IMR-90 (cell line): ENCODE results near the gene ARID4B. TPM values are rescaled to one million over a fixed set of nuclear protein-coding genes. Genes with fewer than 3 reads are reported as not detected.

Source experiments
- ATAC-seq: fragments of 200-7000 bp; cut with Tn5 transposase; 2 replicates; pipeline ENCODE4 v1.9.1; 2020; ENCODE audit warnings: low read depth, mild to moderate bottlenecking, moderate library complexity
- BruUV-seq: library from RNA; stranded (reverse); fragments of 400-500 nt; replicated peaks from 2 replicates; lab custom pipeline; 2021; lab: Mats Ljungman, UMichigan
- CTCF ChIA-PET: fragments of 300-600 bp; formaldehyde crosslinking; extraction: SDS; loops from one replicate; lab custom pipeline; 2021; ENCODE audit warnings: antibody characterized with exemption; lab: Yijun Ruan, JAX
- POLR2A ChIA-PET: fragments of 300-600 bp; sonication (Branson Sonifier 250); formaldehyde crosslinking; loops from one replicate; lab custom pipeline; 2022; ENCODE audit warnings: antibody characterized with exemption; ENCODE audit not compliant: unreplicated experiment; lab: Charles Lee
- DNase-seq: peaks from one replicate; pipeline ENCODE4 v3.0.0; 2013
- H2AFZ ChIP-seq: replicated peaks from 2 replicates; pipeline ENCODE3; 2013; ENCODE audit warnings: low read length, mild to moderate bottlenecking; ENCODE audit not compliant: poor library complexity
- H2AK5ac ChIP-seq: 2 replicates; pipeline ENCODE4 v1.6.1; 2013; ENCODE audit warnings: low read depth, low read length, inconsistent platforms
- H2AK9ac ChIP-seq: replicated peaks from 2 replicates; pipeline ENCODE3; 2013; ENCODE audit warnings: mild to moderate bottlenecking, low read depth, low read length, moderate library complexity; ENCODE audit not compliant: poor library complexity
- H2BK120ac ChIP-seq: 2 replicates; pipeline ENCODE4 v1.6.1; 2013; ENCODE audit warnings: low read depth, low read length, inconsistent platforms
- H2BK15ac ChIP-seq: 3 replicates; pipeline ENCODE4 v1.6.1; 2013; ENCODE audit warnings: low read depth, low read length, inconsistent platforms
- H2BK20ac ChIP-seq: 2 replicates; pipeline ENCODE4 v1.6.1; 2013; ENCODE audit warnings: low read depth, mild to moderate bottlenecking, inconsistent platforms, low read length, moderate library complexity
- H2BK5ac ChIP-seq: 2 replicates; pipeline ENCODE4 v1.6.1; 2013; ENCODE audit warnings: mild to moderate bottlenecking, low read depth, low read length, inconsistent platforms; ENCODE audit not compliant: poor library complexity, severe bottlenecking
- H3K14ac ChIP-seq: replicated peaks from 2 replicates; pipeline ENCODE4 v1.6.1; 2013; ENCODE audit warnings: low read depth, low read length, inconsistent platforms
- H3K18ac ChIP-seq: 2 replicates; pipeline ENCODE4 v1.6.1; 2013; ENCODE audit warnings: low read depth, low read length, control low read depth
- H3K23ac ChIP-seq: 2 replicates; pipeline ENCODE4 v1.6.1; 2013; ENCODE audit warnings: low read depth, low read length, inconsistent platforms
- H3K27ac ChIP-seq: 2 replicates; pipeline ENCODE4 v1.5.1; 2013; ENCODE audit warnings: mild to moderate bottlenecking, control low read depth, low read length; ENCODE audit not compliant: insufficient read depth
- H3K27me3 ChIP-seq: 2 replicates; pipeline ENCODE4 v1.6.1; 2013; ENCODE audit warnings: low read length; ENCODE audit not compliant: control insufficient read depth, insufficient read depth
- H3K36me3 ChIP-seq: 2 replicates; pipeline ENCODE4 v1.6.1; 2013; ENCODE audit warnings: low read length, mixed read lengths; ENCODE audit not compliant: control insufficient read depth, insufficient read depth
- H3K4ac ChIP-seq: 2 replicates; pipeline ENCODE4 v1.6.1; 2013; ENCODE audit warnings: low read depth, low read length, inconsistent platforms
- H3K4me1 ChIP-seq: 2 replicates; pipeline ENCODE4 v1.6.1; 2013; ENCODE audit warnings: low read length, mixed read lengths; ENCODE audit not compliant: control insufficient read depth, insufficient read depth
- H3K4me2 ChIP-seq: 2 replicates; pipeline ENCODE4 v1.6.1; 2013; ENCODE audit warnings: low read depth, mild to moderate bottlenecking, control low read depth, low read length, moderate library complexity
- H3K4me3 ChIP-seq: 2 replicates; pipeline ENCODE4 v1.5.1; 2013; ENCODE audit warnings: low read depth, mild to moderate bottlenecking, control low read depth, low read length, moderate library complexity; ENCODE audit not compliant: insufficient read depth
- H3K56ac ChIP-seq: 2 replicates; pipeline ENCODE4 v1.6.1; 2013; ENCODE audit warnings: low read length, inconsistent platforms; ENCODE audit not compliant: insufficient read depth; ENCODE audit errors: extremely low read depth
- H3K79me1 ChIP-seq, 2 experiments: 2 replicates each; pipeline ENCODE4 v1.6.1; 2013; ENCODE audit warnings: low read length in 2 of 2, inconsistent platforms in 1 of 2, low read depth in 1 of 2
- H3K9ac ChIP-seq: 2 replicates; pipeline ENCODE4 v1.6.1; 2013; ENCODE audit warnings: low read depth, low read length, control low read depth
- H3K9me1 ChIP-seq: 2 replicates; pipeline ENCODE4 v1.6.1; 2013; ENCODE audit warnings: low read length, inconsistent platforms; ENCODE audit not compliant: insufficient read depth
- H3K9me3 ChIP-seq: 2 replicates; pipeline ENCODE4 v1.6.1; 2013; ENCODE audit warnings: low read length; ENCODE audit not compliant: control insufficient read depth, insufficient read depth
- H4K20me1 ChIP-seq: 2 replicates; pipeline ENCODE4 v1.6.1; 2013; ENCODE audit warnings: low read length, inconsistent platforms; ENCODE audit not compliant: insufficient read depth
- H4K5ac ChIP-seq: 2 replicates; pipeline ENCODE4 v1.6.1; 2013; ENCODE audit warnings: mild to moderate bottlenecking, low read depth, low read length, control low read depth
- H4K8ac ChIP-seq, 2 experiments: 2 replicates each; pipeline ENCODE4 v1.6.1; 2013; ENCODE audit warnings: low read depth in 2 of 2, low read length in 2 of 2, control low read depth in 1 of 2, inconsistent platforms in 1 of 2
- H4K91ac ChIP-seq: 2 replicates; pipeline ENCODE4 v1.6.1; 2013; ENCODE audit warnings: low read depth, low read length, inconsistent platforms; ENCODE audit not compliant: insufficient read depth
- BHLHE40 ChIP-seq: fragments of 150-350 bp; IDR thresholded peaks from 2 replicates; pipeline ENCODE4 v1.6.1; 2016; ENCODE audit warnings: mild to moderate bottlenecking, low read depth, low read length
- CTCF ChIP-seq: conservative IDR thresholded peaks from 2 replicates; pipeline ENCODE4 v1.5.1; 2012; ENCODE audit warnings: mild to moderate bottlenecking, low read depth, low read length, improper control_type of control experiment
- ELK1 ChIP-seq: fragments of 150-350 bp; IDR thresholded peaks from 2 replicates; pipeline ENCODE4 v1.6.1; 2016; ENCODE audit warnings: low read depth, mild to moderate bottlenecking, low read length, moderate library complexity, borderline replicate concordance
- MAFK ChIP-seq: IDR thresholded peaks from 2 replicates; pipeline ENCODE4 v1.6.1; 2012; ENCODE audit warnings: low read depth, low read length, improper control_type of control experiment
- MAZ ChIP-seq: IDR thresholded peaks from 2 replicates; pipeline ENCODE4 v1.6.1; 2012; ENCODE audit warnings: low read depth, mild to moderate bottlenecking, low read length, improper control_type of control experiment, moderate library complexity, borderline replicate concordance
- RAD21 ChIP-seq: IDR thresholded peaks from 2 replicates; pipeline ENCODE4 v1.6.1; 2012; ENCODE audit warnings: low read length, improper control_type of control experiment
- SMC3 ChIP-seq: fragments of 150-350 bp; IDR thresholded peaks from 2 replicates; pipeline ENCODE4 v1.6.1; 2016; ENCODE audit warnings: low read depth, mild to moderate bottlenecking, antibody characterized with exemption, low read length, moderate library complexity
- WGBS, 2 experiments: methylation state at CpG; one replicate each; pipeline versions ENCODE4 v1.1.5 to v1.1.7; 2013; ENCODE audit warnings: missing lambda C conversion rate in 2 of 2; ENCODE audit not compliant: insufficient read length in 1 of 2; ENCODE audit errors: extremely low coverage in 2 of 2; 5-methylcytosine and 5-hydroxymethylcytosine counted together
- dilution Hi-C: fragments of 300-500 bp; cut with HindIII; formaldehyde crosslinking; loops from one replicate; pipeline ENCODE4 v1.14.3; 2018; ENCODE audit warnings: low sequenced_read_pairs; ENCODE audit not compliant: unreplicated experiment
- in situ Hi-C: fragments of 300-500 bp; cut with MboI; formaldehyde crosslinking; loops from 3 replicates; pipeline ENCODE4 v1.14.3; 2019; ENCODE audit warnings: low sequenced_read_pairs, inconsistent platforms, mixed read lengths
- intact Hi-C: fragments of 100-400 bp; cut with micrococcal nuclease; formaldehyde crosslinking; loops from 2 replicates; pipeline ENCODE4 v1.10.0; 2022
- polyA plus RNA-seq, 3 experiments: library from polyadenylated mRNA; depleted of rRNA; stranded (reverse); fragments of >200 nt; gene quantifications; 2 replicates each; pipeline ENCODE4 v1.2.3, GENCODE V29; 2012; ENCODE audit warnings: low replicate concordance in 1 of 3
- total RNA-seq: library from RNA; depleted of rRNA; stranded (reverse); fragments of >200 nt; gene quantifications from 2 replicates; pipeline ENCODE4 v1.2.3, GENCODE V29; 2012

ARID4B gene
- total and polyA plus RNA-seq, 2 of the 4 experiments (the other 2 are of a cell fraction) = 8.5 to 16.0 TPM

- no peaks in the 10 kb centered on the region for H4K20me1 ChIP-seq
- H2BK15ac ChIP-seq = no peak overlapping the region
- intact Hi-C loops (no loop called here), in situ Hi-C loops (no loop called here), dilution Hi-C loops (no loop called here)
- H3K14ac ChIP-seq = no peak overlapping the region
- peaks cover 10 to 11% of the 10 kb centered on the region in 2 experiments; a peak in 1 of 4 replicates for H3K79me1 ChIP-seq
- DNase-seq (no peak), ATAC-seq (no peak)
- H3K56ac ChIP-seq = no peak overlapping the region
- H3K4me2 ChIP-seq = no peak overlapping the region
- H4K5ac ChIP-seq = no peak overlapping the region
- no peak overlapping the region for H3K18ac ChIP-seq
- H3K4me3 ChIP-seq = no peak overlapping the region
- no peak overlapping the region for H2BK20ac ChIP-seq
- H4K8ac ChIP-seq = no peak overlapping the region
- no peak overlapping the region for H3K9ac ChIP-seq
- H3K23ac ChIP-seq = no peak overlapping the region
- no CpG with 5 or more reads among the region's 4 CpGs for WGBS, 2 experiments
- H3K4ac ChIP-seq = no peak overlapping the region
- no peak overlapping the region for H4K91ac ChIP-seq
- H3K9me1 ChIP-seq = no peaks in the 10 kb centered on the region
- H3K27me3 ChIP-seq = no peaks in the 10 kb centered on the region
- H3K36me3 ChIP-seq = peaks cover 12% of the 10 kb centered on the region
- H2BK120ac ChIP-seq = no peak overlapping the region
- POLR2A ChIA-PET = no interaction called here
- no peak overlapping the region for H2AK5ac ChIP-seq
- H2AK9ac ChIP-seq = no peak overlapping the region
- H2AFZ ChIP-seq = no peak overlapping the region
- no peak overlapping the region for H2BK5ac ChIP-seq
- no peak overlapping the region for H3K27ac ChIP-seq
- CTCF ChIA-PET = no interaction called here
- TF ChIP-seq BHLHE40 = no peak
- TF ChIP-seq CTCF = no peak
- no peak for TF ChIP-seq SMC3
- TF ChIP-seq ELK1 = no peak
- TF ChIP-seq RAD21 = no peak
- no peak for TF ChIP-seq MAFK
- no peak for TF ChIP-seq MAZ
- BruUV-seq = no TSS peak
- no peaks in the 10 kb centered on the region for H3K9me3 ChIP-seq
- no peaks in the 10 kb centered on the region for H3K4me1 ChIP-seq
Observed at GRCh38 chr1:235187316-235187715, 140.7 kb downstream of the ARID4B start.
